Inferior parietal cortex (tissue), 1 donor: ENCODE data around the gene KCNQ1.

Experiments used
- DNase-seq: peaks from one replicate; pipeline ENCODE4 v3.0.0-alpha.2; 2016; ENCODE audit errors: extremely low spot score

The KCNQ1 gene

DNA sequence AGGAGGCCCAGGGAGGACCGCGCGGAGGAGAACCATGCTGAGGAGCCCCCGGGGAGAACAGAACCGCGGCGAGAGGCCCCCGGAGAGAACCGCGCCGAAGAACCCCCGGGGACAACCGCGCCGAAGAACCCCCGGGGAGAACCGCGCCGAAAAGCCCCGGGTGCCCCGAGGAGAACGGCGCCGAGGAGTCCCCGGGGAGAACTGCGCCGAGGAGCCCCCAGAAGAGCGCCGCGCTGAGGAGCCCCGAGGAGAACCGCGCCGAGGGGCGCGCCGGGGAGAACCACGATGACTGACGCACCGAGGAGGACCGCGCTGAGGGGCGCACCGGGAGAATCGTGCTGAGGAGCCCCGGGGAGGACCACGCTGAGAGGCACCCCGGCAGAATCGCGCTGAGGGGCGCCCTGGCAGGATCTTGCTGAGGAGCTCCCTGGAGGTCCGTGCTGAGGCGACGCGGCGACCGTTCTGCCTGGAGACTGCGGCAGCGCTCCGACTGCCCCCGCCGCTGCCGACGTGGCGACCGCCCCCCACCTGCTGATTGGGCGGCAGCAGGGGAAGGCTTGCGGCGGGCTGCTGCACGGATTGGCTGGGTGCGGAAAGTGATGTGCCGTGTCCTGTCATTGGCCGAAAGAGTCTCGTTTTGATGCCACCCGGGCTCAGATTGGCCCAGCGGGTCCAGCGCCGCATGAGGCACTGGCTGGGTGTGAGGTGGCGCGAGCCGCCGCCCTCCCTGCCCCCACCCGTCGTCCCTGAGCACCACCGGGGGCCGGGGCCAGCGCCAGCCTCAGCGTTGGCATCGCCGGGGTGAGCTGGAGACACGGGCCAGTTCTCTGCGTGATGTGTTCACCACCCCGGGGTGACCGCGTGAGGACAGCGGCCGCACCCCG, 255.0 kb downstream of the KCNQ1 start, which contains the start of gene KCNQ1OT1:
Gene KCNQ1OT1, minus strand, starts transcription at position 464 of the 884 bp plus-strand sequence.
- peak; percentile 85 for DNase-seq

DNA sequence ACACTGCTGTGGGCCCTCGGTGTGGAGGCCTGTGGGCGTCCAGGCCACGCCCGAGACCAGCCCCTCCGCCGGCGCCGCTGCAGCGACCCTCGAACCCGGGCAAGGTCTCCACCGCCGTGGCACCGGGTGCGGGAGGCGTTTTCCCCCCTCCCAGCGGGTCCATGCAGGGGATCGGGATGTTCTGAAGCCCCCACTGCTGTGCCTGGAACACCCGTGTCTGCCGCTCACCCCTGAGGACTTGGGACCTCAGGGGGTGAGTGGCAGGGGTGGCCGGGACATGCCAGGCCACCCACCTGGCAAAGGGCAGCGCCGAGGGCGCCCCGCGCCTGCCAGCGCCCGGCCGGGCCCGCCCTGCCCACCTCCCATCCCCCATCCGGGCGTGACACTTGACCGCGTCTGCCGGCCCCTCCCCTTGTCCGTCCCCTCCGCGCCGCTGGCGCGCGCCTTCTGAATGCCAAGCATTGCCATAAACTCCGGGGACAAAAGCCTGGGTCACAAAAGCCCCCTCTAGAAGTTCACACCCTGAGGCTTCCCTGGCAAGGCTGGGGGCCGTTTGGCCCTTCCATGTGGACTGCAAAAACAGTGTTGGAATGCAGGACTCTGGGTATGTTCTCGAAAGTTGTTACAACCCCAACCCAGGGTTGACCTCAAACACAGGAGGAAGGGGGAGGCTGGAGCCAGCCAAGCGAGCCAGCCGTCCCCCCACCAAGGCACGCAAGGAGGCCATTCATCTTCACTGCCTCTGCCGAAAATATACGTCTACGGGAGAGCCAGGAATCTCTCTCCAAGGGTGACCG, 255.8 kb downstream of the KCNQ1 start:
- no peak for DNase-seq

- DNase-seq = no peak
Observed at GRCh38 chr11:2701230-2701629, 256.4 kb downstream of the KCNQ1 start.

DNA sequence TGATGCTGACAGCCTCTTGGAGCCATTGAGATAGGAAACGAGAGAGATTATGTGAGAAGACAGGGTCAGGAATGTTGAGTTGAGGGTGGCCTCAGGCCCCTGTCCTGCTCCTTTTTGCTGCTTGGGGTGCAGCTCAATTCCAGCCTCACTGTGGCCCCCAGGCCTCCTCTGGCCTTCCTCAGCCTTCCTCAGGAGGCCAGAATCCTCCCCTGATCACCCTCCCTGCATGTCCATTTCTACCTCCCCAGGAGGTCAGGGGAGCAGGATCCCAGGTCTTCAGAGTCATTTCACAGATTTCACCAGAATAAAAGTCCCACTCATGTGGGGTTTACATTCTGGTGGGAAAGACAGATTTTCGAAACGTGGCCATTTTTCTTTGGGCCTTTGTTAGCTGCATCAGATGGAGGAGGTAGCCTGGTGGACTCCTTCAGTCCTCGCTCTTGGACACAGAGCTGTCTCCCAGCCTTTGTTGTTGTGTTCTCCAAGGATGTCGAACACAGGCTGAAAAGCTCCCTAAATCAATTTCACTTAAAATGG, 257.2 kb downstream of the KCNQ1 start:
- no peak for DNase-seq

- no peak for DNase-seq
Observed at GRCh38 chr11:2702771-2703362, 258.1 kb downstream of the KCNQ1 start.

DNA sequence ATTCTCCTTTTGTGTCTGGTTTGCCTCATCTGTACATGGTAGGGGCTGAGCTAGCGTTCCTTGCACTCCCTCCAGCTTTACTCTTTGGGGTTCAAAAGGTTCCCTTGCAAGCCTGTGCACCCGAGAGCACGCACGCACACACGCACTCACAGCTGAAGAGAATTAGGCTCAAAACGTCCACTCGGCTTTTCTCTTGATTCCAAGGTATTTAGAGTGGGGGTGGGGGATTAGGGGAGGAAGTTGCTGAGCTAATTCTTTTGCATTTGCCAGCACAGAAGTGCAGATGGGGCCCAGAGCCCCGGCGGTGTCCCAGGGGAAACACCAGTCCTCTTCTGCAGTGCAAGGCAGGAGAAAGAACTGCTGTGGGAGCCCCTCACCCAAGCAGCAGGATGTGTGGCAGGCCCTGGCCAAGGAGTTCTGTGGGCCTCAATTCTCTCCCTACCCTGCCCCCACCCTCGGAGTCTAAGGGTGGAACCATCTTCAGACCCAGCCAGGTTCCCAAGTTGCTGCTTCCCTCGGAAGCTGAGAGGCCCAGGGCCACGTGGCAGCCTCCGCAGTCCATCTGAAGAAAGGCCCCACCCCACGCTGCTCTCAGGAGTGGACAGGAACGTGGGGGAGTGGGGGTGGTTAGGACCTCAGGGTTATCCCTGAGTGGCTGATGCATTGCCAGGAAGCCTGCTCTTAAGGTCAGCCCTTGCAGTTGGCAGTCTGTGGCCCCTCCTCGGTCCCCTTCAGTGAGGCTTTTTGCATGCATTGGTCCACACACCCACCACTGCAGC, 258.7 kb downstream of the KCNQ1 start:
- no peak for DNase-seq

- DNase-seq = no peak
Observed at GRCh38 chr11:2704356-2704755, 259.5 kb downstream of the KCNQ1 start.

GRCh38 chr11:2704896-2705606, 260.2 kb downstream of the KCNQ1 start:
- DNase-seq = no peak

DNA sequence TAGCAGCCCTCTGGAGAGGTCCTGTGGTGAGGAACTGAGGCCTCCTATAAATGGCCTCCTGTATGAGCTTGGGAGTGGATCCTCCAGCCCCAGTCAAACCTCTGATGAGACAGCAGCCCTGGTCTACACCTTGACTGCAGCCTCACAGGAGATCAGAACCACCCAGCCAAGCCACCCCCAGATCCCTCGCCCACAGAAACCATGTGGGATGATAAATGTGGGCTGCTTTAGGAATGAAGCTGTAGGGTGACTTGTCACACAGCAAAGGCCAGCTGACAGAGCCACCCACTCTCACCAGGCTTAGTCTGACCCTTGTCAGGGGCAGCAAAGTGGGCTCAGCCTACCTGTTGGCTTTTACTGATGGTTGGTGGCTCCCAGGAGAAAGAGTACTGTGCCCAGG, 261.5 kb downstream of the KCNQ1 start:
- DNase-seq = no peak

DNA sequence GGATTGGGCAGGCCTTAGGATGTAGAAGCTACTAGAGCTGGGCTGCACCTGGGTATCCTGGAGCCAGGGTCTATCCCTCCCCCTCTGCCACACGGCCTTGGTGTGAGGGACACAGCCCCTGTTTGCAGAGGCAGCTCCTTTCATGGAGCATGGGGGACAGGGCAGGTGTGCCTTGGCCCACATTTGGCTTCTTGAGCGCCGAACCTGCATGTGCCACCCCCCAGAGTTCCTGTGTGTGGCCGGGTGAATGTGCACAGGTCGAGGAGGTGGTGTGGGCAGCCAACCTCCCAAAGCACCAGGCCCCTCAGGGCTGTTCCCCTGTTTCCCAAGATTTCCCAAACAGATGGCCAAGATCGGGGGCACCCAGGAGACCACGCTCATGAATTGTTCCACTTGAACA, 262.9 kb downstream of the KCNQ1 start:
- no peak for DNase-seq

GRCh38 chr11:2708151-2708581, 263.4 kb downstream of the KCNQ1 start:
- no peak for DNase-seq

GRCh38 chr11:2708757-2709281, 264.0 kb downstream of the KCNQ1 start:
- no peak for DNase-seq

DNA sequence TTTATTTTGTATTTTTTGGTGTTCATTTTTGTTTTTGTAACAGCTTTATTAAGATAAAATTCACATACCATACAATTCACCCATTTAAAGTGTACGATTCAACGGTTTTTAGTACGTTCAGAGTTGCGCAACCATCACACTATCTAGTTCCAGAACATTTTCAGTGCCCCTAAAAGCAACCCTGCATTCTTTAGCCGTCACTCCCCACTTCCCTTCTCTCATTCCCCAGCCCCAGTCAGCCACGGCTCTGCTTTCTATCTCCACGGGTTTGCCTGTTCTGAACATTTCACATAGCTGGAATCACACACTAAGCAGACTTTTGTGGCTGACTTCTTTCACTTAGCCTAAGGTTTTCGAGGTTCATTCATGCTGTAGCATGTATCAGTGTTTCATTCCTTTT, 264.6 kb downstream of the KCNQ1 start:
- DNase-seq = no peak

- no peak for DNase-seq
Observed at GRCh38 chr11:2711161-2711560, 266.4 kb downstream of the KCNQ1 start.

DNA sequence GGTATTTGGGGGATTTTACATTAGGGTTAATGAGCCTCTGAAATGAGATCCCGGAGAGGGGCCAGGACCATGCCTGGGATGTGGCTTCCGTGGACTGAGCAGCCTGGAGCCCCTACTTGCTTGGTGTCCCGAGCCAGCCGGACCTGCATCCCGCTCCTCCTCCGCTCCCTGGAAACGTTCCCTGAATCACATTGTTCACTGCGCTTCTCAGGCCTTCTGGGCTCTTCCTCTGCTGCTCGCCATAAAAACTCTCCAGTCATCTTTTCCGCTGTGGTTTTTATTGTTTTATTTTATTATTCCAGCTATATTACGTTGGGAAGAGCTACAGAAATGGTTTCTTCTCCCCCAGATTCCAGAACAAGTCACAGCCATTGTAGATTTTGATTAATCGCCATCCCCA, 268.3 kb downstream of the KCNQ1 start:
- no peak for DNase-seq

- DNase-seq = no peak
Observed at GRCh38 chr11:2713661-2714462, 269.1 kb downstream of the KCNQ1 start.

DNA sequence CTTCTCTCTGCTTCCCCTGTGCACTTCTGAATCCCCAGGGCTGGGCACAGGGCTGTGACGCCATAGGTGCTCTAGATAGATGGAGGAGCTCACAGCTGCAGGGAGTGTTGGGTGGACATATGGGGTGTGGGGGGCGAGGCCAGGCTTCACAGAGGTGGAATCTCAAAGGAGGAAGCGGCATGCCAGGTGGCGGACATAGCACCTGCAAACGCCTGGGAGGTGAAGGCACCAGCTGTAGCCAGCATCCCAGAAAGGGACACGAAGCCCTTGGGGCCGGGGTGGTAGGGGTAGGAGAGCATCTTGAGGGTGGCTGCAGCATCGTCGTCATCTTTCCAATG, 269.6 kb downstream of the KCNQ1 start:
- DNase-seq = no peak

DNA sequence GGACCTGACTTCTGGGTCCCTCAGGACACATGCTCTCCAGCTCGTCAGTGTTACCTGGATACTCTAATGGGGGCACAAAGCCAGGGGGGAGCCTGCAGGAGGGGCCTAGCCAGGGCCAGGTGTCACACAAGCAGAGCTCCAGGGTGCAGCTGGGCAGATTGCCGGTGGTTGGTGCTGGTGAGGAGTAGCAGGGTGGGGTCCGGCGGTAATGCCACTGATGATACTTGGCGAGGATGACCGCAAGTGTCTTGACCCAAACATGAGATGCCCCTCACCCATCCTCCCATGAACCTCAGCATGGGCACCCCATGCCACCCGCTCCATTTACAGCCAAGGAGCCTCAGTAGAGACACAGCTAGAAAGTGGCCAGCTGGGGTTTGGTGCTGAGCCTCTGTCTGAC, 270.1 kb downstream of the KCNQ1 start:
- no peak for DNase-seq

GRCh38 chr11:2715716-2716350, 271.0 kb downstream of the KCNQ1 start:
- DNase-seq = no peak
